Lower leg skin (tissue), 4 donors: ENCODE results near the gene SCFD2. TPM values are rescaled to one million over a fixed set of nuclear protein-coding genes. Genes with fewer than 3 reads are reported as not detected.

Experiments
- DNase-seq, 2 donors: peaks; one replicate each; pipeline ENCODE4 v3.0.0-alpha.2; 2019; ENCODE audit warnings: low spot score in 2 of 2
- H3K4me3 ChIP-seq: fragments of 200-600 bp; sonication (generic); 2 replicates; pipeline ENCODE4 v1.5.1; 2017; ENCODE audit warnings: mild to moderate bottlenecking, low read depth; ENCODE audit not compliant: poor library complexity, severe bottlenecking
- CTCF ChIP-seq, 3 donors: fragments of 450-650 bp; IDR thresholded peaks; one replicate each; pipeline ENCODE4 v1.5.1; 2016; ENCODE audit warnings: antibody characterized with exemption in 3 of 3, mild to moderate bottlenecking in 3 of 3, moderate library complexity in 2 of 3
- POLR2A ChIP-seq, 2 donors: fragments of 450-650 bp; IDR thresholded peaks; one replicate each; pipeline ENCODE4 v1.6.1; 2016 to 2017; ENCODE audit warnings: antibody characterized with exemption in 2 of 2, mild to moderate bottlenecking in 1 of 2, moderate library complexity in 1 of 2
- WGBS, 2 donors: methylation state at CpG; one replicate each; pipeline ENCODE4 v1.1.5; 2018; 5-methylcytosine and 5-hydroxymethylcytosine counted together
- intact Hi-C: fragments of 100-400 bp; cut with DNase I; formaldehyde crosslinking; loops from one replicate; pipeline ENCODE4 v1.15.0; 2023; ENCODE audit warnings: low total_unique reads
- total RNA-seq, 4 donors: library from RNA; depleted of rRNA; stranded (reverse); fragments of >200 nt; gene quantifications; one replicate each; pipeline ENCODE4 v1.1.0, GENCODE V29; 2016

The SCFD2 gene
- total RNA-seq, 4 donors from 2014 or later = 13.6 to 23.3 (median 19.0) TPM

GRCh38 chr4:53156896-53157295, 209.0 kb downstream of the SCFD2 start:
- no peak overlapping the region for H3K4me3 ChIP-seq
- intact Hi-C loops = no loop called here
- WGBS, 2 donors = 72 to 74% methylated on average over 3 of the region's 3 CpGs
- TF ChIP-seq CTCF (IDR thresholded peaks at IDR 0.05) = no peak
- no peak for TF ChIP-seq POLR2A (IDR thresholded peaks at IDR 0.05)
- DNase-seq = no peak

GRCh38 chr4:53152467-53152866, 213.4 kb downstream of the SCFD2 start:
- H3K4me3 ChIP-seq = no peak overlapping the region
- intact Hi-C loops = no loop called here
- WGBS, 2 donors = 90 to 97% methylated on average over 2 of the region's 2 CpGs
- TF ChIP-seq CTCF (IDR thresholded peaks at IDR 0.05) = no peak
- no peak for TF ChIP-seq POLR2A (IDR thresholded peaks at IDR 0.05)
- no peak for DNase-seq

- intact Hi-C loops = no loop called here
- DNase-seq = no peak
- no peak overlapping the region for H3K4me3 ChIP-seq
- 86 to 92% methylated on average over 3 of the region's 3 CpGs for WGBS, 2 donors
- TF ChIP-seq CTCF (IDR thresholded peaks at IDR 0.05) = no peak
- no peak for TF ChIP-seq POLR2A (IDR thresholded peaks at IDR 0.05)
Measured at GRCh38 chr4:53151489-53151788, 214.4 kb downstream of the SCFD2 start.

GRCh38 chr4:53150631-53151488, 215.0 kb downstream of the SCFD2 start:
- intact Hi-C loops = no loop called here
- TF ChIP-seq CTCF (IDR thresholded peaks at IDR 0.05) (no peak), POLR2A (IDR thresholded peaks at IDR 0.05) (no peak)
- DNase-seq = no peak
- 85 to 88% methylated on average over 4 of the region's 4 CpGs for WGBS, 2 donors
- no peak overlapping the region for H3K4me3 ChIP-seq

GRCh38 chr4:53147711-53148110, 218.2 kb downstream of the SCFD2 start:
- H3K4me3 ChIP-seq = no peak overlapping the region
- TF ChIP-seq POLR2A (IDR thresholded peaks at IDR 0.05) (no peak), CTCF (IDR thresholded peaks at IDR 0.05) (no peak)
- no peak for DNase-seq
- intact Hi-C loops = no loop called here

GRCh38 chr4:53147197-53147596, 218.7 kb downstream of the SCFD2 start:
- intact Hi-C loops = no loop called here
- H3K4me3 ChIP-seq = no peak overlapping the region
- TF ChIP-seq POLR2A (IDR thresholded peaks at IDR 0.05) (no peak), CTCF (IDR thresholded peaks at IDR 0.05) (no peak)
- DNase-seq = no peak
- 83 to 86% methylated on average over 4 of the region's 4 CpGs for WGBS, 2 donors
